PC-9 (cell line): ENCODE measurements around the gene HAAO. TPM values are rescaled to one million over a fixed set of nuclear protein-coding genes. Genes with fewer than 3 reads are reported as not detected.

ENCODE experiments used
- BruUV-seq: library from RNA; stranded (reverse); fragments of 400-500 nt; replicated peaks from 2 replicates; lab custom pipeline; 2021; lab: Mats Ljungman, UMichigan
- CTCF ChIA-PET: fragments of 300-600 bp; sonication (Branson Sonifier 250); formaldehyde crosslinking; loops from one replicate; lab custom pipeline; 2022; ENCODE audit warnings: antibody characterized with exemption; lab: Charles Lee
- POLR2A ChIA-PET: fragments of 300-600 bp; sonication (Branson Sonifier 250); formaldehyde crosslinking; loops from one replicate; lab custom pipeline; 2022; ENCODE audit warnings: antibody characterized with exemption; ENCODE audit not compliant: unreplicated experiment; lab: Charles Lee
- DNase-seq, 2 experiments: peaks; one replicate each; pipeline versions ENCODE4 v3.0.0 to v3.0.0-alpha.2; 2015 to 2022; ENCODE audit warnings: mixed read lengths in 1 of 2
- H2AFZ ChIP-seq: fragments of 200-600 bp; sonication (generic); 2 replicates; pipeline ENCODE4 v1.8.1; 2017; ENCODE audit warnings: antibody characterized with exemption
- H3F3A ChIP-seq: fragments of 200-600 bp; sonication (generic); 2 replicates; pipeline ENCODE4 v1.8.1; 2017; ENCODE audit warnings: antibody characterized with exemption, mild to moderate bottlenecking, low read depth; ENCODE audit not compliant: insufficient read depth
- H3K27ac ChIP-seq: fragments of 200-600 bp; sonication (generic); 2 replicates; pipeline ENCODE4 v1.6.1; 2016; ENCODE audit warnings: mixed run types
- H3K27me3 ChIP-seq: fragments of 200-600 bp; sonication (generic); 2 replicates; pipeline ENCODE4 v1.6.1; 2016; ENCODE audit warnings: low read depth, mixed run types; ENCODE audit not compliant: insufficient read depth
- H3K36me3 ChIP-seq: fragments of 200-600 bp; sonication (generic); 2 replicates; pipeline ENCODE4 v1.6.1; 2016; ENCODE audit warnings: low read depth, mixed run types
- H3K4me1 ChIP-seq: fragments of 200-600 bp; sonication (generic); replicated peaks from 2 replicates; pipeline ENCODE4 v1.6.1; 2016; ENCODE audit warnings: mixed run types; ENCODE audit not compliant: insufficient read depth
- H3K4me2 ChIP-seq: fragments of 200-600 bp; sonication (generic); 2 replicates; pipeline ENCODE4 v1.6.1; 2017; ENCODE audit warnings: mixed run types
- H3K4me3 ChIP-seq: fragments of 200-600 bp; sonication (generic); 2 replicates; pipeline ENCODE4 v1.6.1; 2016; ENCODE audit warnings: mixed run types
- H3K79me2 ChIP-seq: fragments of 200-600 bp; sonication (generic); 2 replicates; pipeline ENCODE4 v1.6.1; 2017; ENCODE audit warnings: low read depth, mixed run types
- H3K9me2 ChIP-seq: fragments of 200-600 bp; sonication (generic); 2 replicates; pipeline ENCODE4 v1.8.1; 2017; ENCODE audit warnings: mild to moderate bottlenecking; ENCODE audit not compliant: insufficient read depth
- H3K9me3 ChIP-seq: fragments of 200-600 bp; sonication (generic); 2 replicates; pipeline ENCODE4 v1.8.1; 2016; ENCODE audit warnings: low read depth; ENCODE audit not compliant: insufficient read depth
- H4K20me1 ChIP-seq: fragments of 200-600 bp; sonication (generic); 2 replicates; pipeline ENCODE4 v1.8.1; 2017; ENCODE audit not compliant: insufficient read depth
- CTCF ChIP-seq: fragments of 200-600 bp; sonication (generic); conservative IDR thresholded peaks from 2 replicates; pipeline ENCODE4 v1.6.1; 2017; ENCODE audit warnings: mixed run types, antibody characterized with exemption, mild to moderate bottlenecking, moderate library complexity
- EZH2 ChIP-seq: fragments of 200-600 bp; sonication (generic); IDR thresholded peaks from 2 replicates; pipeline ENCODE4 v1.8.0; 2017; ENCODE audit warnings: antibody characterized with exemption, low read depth
- intact Hi-C: fragments of 100-400 bp; cut with micrococcal nuclease; formaldehyde crosslinking; loops from one replicate; pipeline ENCODE4 v1.10.0; 2022; ENCODE audit not compliant: unreplicated experiment
- total RNA-seq: library from RNA; stranded (reverse); gene quantifications from 2 replicates; pipeline ENCODE4 v1.2.3, GENCODE V29; 2021

Gene HAAO
- total RNA-seq, 1 experiment from 2014 or later = not detected

GRCh38 chr2:42721898-42722297 lies 70.5 kb downstream of the HAAO start:
- no peak overlapping the region for H3K4me2 ChIP-seq
- no peak overlapping the region for H3K4me3 ChIP-seq
- CTCF ChIA-PET = no interaction called here
- H3K79me2 ChIP-seq = no peaks in the 10 kb centered on the region
- H4K20me1 ChIP-seq = no peaks in the 10 kb centered on the region
- no peak for DNase-seq
- no peaks in the 10 kb centered on the region for H3K4me1 ChIP-seq
- H3K9me3 ChIP-seq = no peaks in the 10 kb centered on the region
- no TSS peak for BruUV-seq
- H2AFZ ChIP-seq = no peak overlapping the region
- H3K9me2 ChIP-seq = no peaks in the 10 kb centered on the region
- H3K36me3 ChIP-seq = no peaks in the 10 kb centered on the region
- no peak for TF ChIP-seq CTCF
- no peak for TF ChIP-seq EZH2
- H3K27ac ChIP-seq = no peak overlapping the region
- intact Hi-C loops = no loop called here
- no peaks in the 10 kb centered on the region for H3K27me3 ChIP-seq
- POLR2A ChIA-PET = no interaction called here
- H3F3A ChIP-seq = peaks cover 3% of the 10 kb centered on the region; the same call in 1 of the 2 replicates

Other genes starting within 250 kb of the HAAO start
- 58.7 and 89.8 TPM in 2 replicates for gene MTA3, start 224.0 kb downstream of the HAAO start, total RNA-seq
- gene OXER1, start 28.4 kb downstream of the HAAO start, total RNA-seq = not detected in 2 replicates